HepG2 (cell line): ENCODE measurements around the gene VCL. TPM values are rescaled to one million over a fixed set of nuclear protein-coding genes. Genes with fewer than 3 reads are reported as not detected.

Experiments used
- ATAC-seq: fragments of 200-7000 bp; cut with Tn5 transposase; 3 replicates; pipeline ENCODE4 v1.9.1; 2020; ENCODE audit warnings: mild to moderate bottlenecking, moderate library complexity
- BruUV-seq: library from RNA; stranded (reverse); fragments of 400-500 nt; replicated peaks from 2 replicates; lab custom pipeline; 2021; lab: Mats Ljungman, UMichigan
- CTCF ChIA-PET: fragments of 300-600 bp; formaldehyde crosslinking; extraction: SDS; loops from one replicate; lab custom pipeline; 2021; ENCODE audit warnings: low total read pairs, inconsistent platforms, low intra/inter-chr PET ratio; lab: Yijun Ruan, JAX
- POLR2A ChIA-PET: fragments of 350-600 bp; sonication (Branson Sonifier 250); formaldehyde crosslinking; loops from one replicate; lab custom pipeline; 2020; ENCODE audit warnings: antibody characterized with exemption, inconsistent platforms; lab: Yijun Ruan, JAX
- DNase-seq: peaks from one replicate; pipeline ENCODE4 v3.0.0-alpha.2; 2015; ENCODE audit warnings: low spot score
- FAIRE-seq: peaks from 3 replicates; lab custom pipeline; 2011; peaks lifted over from hg19 to GRCh38; lab: Jason Lieb, UNC
- H2AFZ ChIP-seq: one replicate; pipeline ENCODE4 v1.6.1; 2011; ENCODE audit warnings: low read length, inconsistent platforms
- H3K27ac ChIP-seq: fragments of 300-600 bp; 3 replicates; pipeline ENCODE4 v1.8.0; 2011; ENCODE audit warnings: mixed run types, mild to moderate bottlenecking, mixed read lengths, low read length, inconsistent platforms; ENCODE audit not compliant: insufficient read depth; ENCODE audit errors: extremely low read length
- H3K27me3 ChIP-seq, 2 experiments: fragments of 200-600 bp in 1 of 2; 2 replicates in 1 of 2; 3 replicates in 1 of 2; pipeline versions ENCODE4 v1.6.0 to v1.8.0; 2011; ENCODE audit warnings: low read length in 2 of 2, mild to moderate bottlenecking in 2 of 2, moderate library complexity in 2 of 2, inconsistent platforms in 1 of 2; ENCODE audit not compliant: insufficient read depth in 2 of 2, control insufficient read depth in 1 of 2
- H3K36me3 ChIP-seq, 2 experiments: fragments of 200-600 bp in 1 of 2; replicated peaks in 1 of 2; 2 replicates in 1 of 2; 3 replicates in 1 of 2; pipeline versions ENCODE4 v1.5.1 to v1.8.0; 2011; ENCODE audit warnings: low read length in 2 of 2, inconsistent platforms in 1 of 2; ENCODE audit not compliant: insufficient read depth in 2 of 2, control insufficient read depth in 1 of 2
- H3K4me1 ChIP-seq: 2 replicates; pipeline ENCODE4 v1.5.1; 2012; ENCODE audit warnings: low read length, inconsistent platforms; ENCODE audit not compliant: insufficient read depth
- H3K4me2 ChIP-seq: 2 replicates; pipeline ENCODE4 v1.6.0; 2011; ENCODE audit warnings: low read depth, low read length, inconsistent platforms
- H3K4me3 ChIP-seq, 3 experiments: fragments of 200-600 bp in 1 of 3; sonication (generic), shearing (Covaris generic) in 1 of 3; replicated peaks in 1 of 3; 2 replicates each; pipeline ENCODE4 v1.5.1; 2011 to 2016; ENCODE audit warnings: low read length in 3 of 3, inconsistent platforms in 2 of 3, low read depth in 2 of 3, mild to moderate bottlenecking in 2 of 3, control low read depth in 1 of 3, mixed read lengths in 1 of 3; ENCODE audit not compliant: insufficient read depth in 1 of 3
- H3K79me2 ChIP-seq: one replicate; pipeline ENCODE4 v1.6.1; 2011; ENCODE audit warnings: low read length, inconsistent platforms; ENCODE audit not compliant: insufficient read depth
- H3K9ac ChIP-seq: 2 replicates; pipeline ENCODE4 v1.6.0; 2011; ENCODE audit warnings: mild to moderate bottlenecking, low read depth, low read length, inconsistent platforms; ENCODE audit not compliant: insufficient read depth
- H3K9me3 ChIP-seq: 2 replicates; pipeline ENCODE4 v1.5.1; 2012; ENCODE audit warnings: mild to moderate bottlenecking, low read length
- H4K20me1 ChIP-seq: 2 replicates; pipeline ENCODE4 v1.6.0; 2011; ENCODE audit warnings: inconsistent platforms, mild to moderate bottlenecking, low read length, moderate library complexity; ENCODE audit not compliant: insufficient read depth
- CENPBD1 ChIP-seq: sonication (generic); formaldehyde crosslinking; IDR thresholded peaks from 2 replicates; pipeline ENCODE4 v1.8.0; 2022; ENCODE audit warnings: missing genetic modification reagents, low read depth, mild to moderate bottlenecking, borderline replicate concordance
- ETS1 ChIP-seq: sonication (generic); formaldehyde crosslinking; IDR thresholded peaks from 2 replicates; pipeline ENCODE4 v1.4.0; 2020; ENCODE audit warnings: missing genetic modification reagents
- MLLT10 ChIP-seq: sonication (generic); formaldehyde crosslinking; IDR thresholded peaks from 2 replicates; pipeline ENCODE4 v1.4.0; 2020; ENCODE audit warnings: missing genetic modification reagents
- POLR2AphosphoS5 ChIP-seq: IDR thresholded peaks from 2 replicates; pipeline ENCODE4 v1.6.1; 2012; ENCODE audit warnings: low read depth, low read length
- SAFB2 ChIP-seq: sonication (generic); formaldehyde crosslinking; IDR thresholded peaks from 2 replicates; pipeline ENCODE4 v1.5.1; 2020; ENCODE audit warnings: missing genetic modification reagents, low read depth, mild to moderate bottlenecking, borderline replicate concordance
- SNAPC2 ChIP-seq: sonication (generic); formaldehyde crosslinking; IDR thresholded peaks from 2 replicates; pipeline ENCODE4 v1.8.1; 2022; ENCODE audit warnings: mild to moderate bottlenecking, missing genetic modification reagents
- SNAPC5 ChIP-seq: sonication (generic); formaldehyde crosslinking; IDR thresholded peaks from 2 replicates; pipeline ENCODE4 v1.8.1; 2023; ENCODE audit warnings: mild to moderate bottlenecking, missing genetic modification reagents, borderline replicate concordance
- ZNF274 ChIP-seq: sonication (generic); formaldehyde crosslinking; IDR thresholded peaks from 2 replicates; pipeline ENCODE4 v1.5.1; 2020; ENCODE audit warnings: mild to moderate bottlenecking, missing genetic modification reagents
- ZNF3 ChIP-seq: IDR thresholded peaks from 2 replicates; pipeline ENCODE4 v1.7.0; 2017; ENCODE audit warnings: inconsistent platforms
- ZNF432 ChIP-seq: sonication (generic); formaldehyde crosslinking; IDR thresholded peaks from 2 replicates; pipeline ENCODE4 v1.5.0; 2020; ENCODE audit warnings: missing genetic modification reagents, mild to moderate bottlenecking, borderline replicate concordance
- ZNF615 ChIP-seq: sonication (generic); formaldehyde crosslinking; IDR thresholded peaks from 2 replicates; pipeline ENCODE4 v1.5.0; 2020; ENCODE audit warnings: mild to moderate bottlenecking, missing genetic modification reagents, borderline replicate concordance
- WGBS: methylation state at CpG from one replicate; pipeline ENCODE4 v1.1.6; 2017; ENCODE audit warnings: low lambda C conversion rate; 5-methylcytosine and 5-hydroxymethylcytosine counted together
- in situ Hi-C: cut with HindIII; loops from 2 replicates; pipeline ENCODE4 v1.10.0; 2017; ENCODE audit warnings: low pct_unique_long_range_greater_than_20kb; ENCODE audit not compliant: extremely low pct_ligation_motif_present
- intact Hi-C: fragments of 100-400 bp; cut with micrococcal nuclease; formaldehyde crosslinking; loops from one replicate; pipeline ENCODE4 v1.10.0; 2022; ENCODE audit not compliant: unreplicated experiment
- polyA plus RNA-seq, 8 experiments: library from polyadenylated mRNA; depleted of rRNA in 3 of 8; stranded (reverse) in 7 of 8; unstranded in 1 of 8; fragments of >200 nt; fragmentation: Illumina TruSeq in 4 of 8; extraction: Trizol in 4 of 8; gene quantifications; 2 replicates each; pipeline versions ENCODE4 v1.2.1 to v1.2.3, GENCODE V29; 2011 to 2016; ENCODE audit warnings: low read depth in 4 of 8, missing spikeins in 1 of 8, mixed read lengths in 1 of 8; ENCODE audit not compliant: insufficient read depth in 1 of 8
- total RNA-seq, 5 experiments: library from RNA; depleted of rRNA; stranded (reverse); fragments of >200 nt; fragmentation: Illumina TruSeq; extraction: Trizol; gene quantifications; 2 replicates each; pipeline ENCODE4 v1.2.3, GENCODE V29; 2016; ENCODE audit warnings: low read depth in 1 of 5
- TF ChIP-seq, protein P1 (sequence below): sonication (generic); formaldehyde crosslinking; IDR thresholded peaks from 2 replicates; pipeline ENCODE4 v1.4.0; 2020; ENCODE audit warnings: mild to moderate bottlenecking, missing genetic modification reagents
- TF ChIP-seq, protein P2 (sequence below): sonication (generic); formaldehyde crosslinking; IDR thresholded peaks from 2 replicates; pipeline ENCODE4 v1.4.0; 2020; ENCODE audit warnings: missing genetic modification reagents
- TF ChIP-seq, protein P3 (sequence below): fragments of 450-650 bp; IDR thresholded peaks from 2 replicates; pipeline ENCODE4 v1.6.1; 2016
- TF ChIP-seq, protein P4 (sequence below): sonication (generic); formaldehyde crosslinking; IDR thresholded peaks from 2 replicates; pipeline ENCODE4 v1.4.0; 2020; ENCODE audit warnings: low read depth, mild to moderate bottlenecking, missing genetic modification reagents

The VCL gene
- total and polyA plus RNA-seq, 2 of the 13 experiments (the other 11 are each of a cell fraction or from before 2014, with no cell fraction given) = 17.3 to 26.9 TPM

DNA sequence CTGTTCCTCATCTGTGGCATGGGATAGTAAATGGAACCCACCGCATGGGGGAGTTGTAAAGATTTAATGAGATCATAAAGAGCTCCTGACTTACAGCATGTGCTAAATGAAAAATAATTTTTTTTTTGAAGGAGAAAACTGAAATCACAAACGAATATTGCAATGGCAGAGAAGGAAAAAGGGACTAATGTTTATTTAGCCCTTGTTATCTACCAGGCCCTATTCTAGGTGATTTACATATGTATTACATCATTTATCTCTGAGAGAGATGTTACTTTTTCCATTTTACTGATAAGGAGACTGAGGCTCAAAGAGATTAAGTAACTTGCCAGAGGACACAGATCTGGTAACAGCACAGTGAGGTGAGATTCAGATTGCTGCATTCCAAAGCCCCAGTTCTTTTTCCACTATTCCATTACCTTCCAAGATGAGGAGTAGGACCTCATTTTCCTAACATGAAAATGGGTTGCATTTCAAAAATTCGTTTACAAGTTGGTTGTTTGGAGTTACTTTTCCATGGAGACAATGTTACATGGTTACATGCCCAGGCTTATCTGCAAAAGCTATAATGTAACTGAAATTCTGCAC, 28.6 kb downstream of the VCL start (continued):
- TF ChIP-seq MLLT10 (CRISPR knock-in tag) = no peak
- no peak for TF ChIP-seq SNAPC5 (CRISPR knock-in tag)
- TF ChIP-seq, protein P1, sequence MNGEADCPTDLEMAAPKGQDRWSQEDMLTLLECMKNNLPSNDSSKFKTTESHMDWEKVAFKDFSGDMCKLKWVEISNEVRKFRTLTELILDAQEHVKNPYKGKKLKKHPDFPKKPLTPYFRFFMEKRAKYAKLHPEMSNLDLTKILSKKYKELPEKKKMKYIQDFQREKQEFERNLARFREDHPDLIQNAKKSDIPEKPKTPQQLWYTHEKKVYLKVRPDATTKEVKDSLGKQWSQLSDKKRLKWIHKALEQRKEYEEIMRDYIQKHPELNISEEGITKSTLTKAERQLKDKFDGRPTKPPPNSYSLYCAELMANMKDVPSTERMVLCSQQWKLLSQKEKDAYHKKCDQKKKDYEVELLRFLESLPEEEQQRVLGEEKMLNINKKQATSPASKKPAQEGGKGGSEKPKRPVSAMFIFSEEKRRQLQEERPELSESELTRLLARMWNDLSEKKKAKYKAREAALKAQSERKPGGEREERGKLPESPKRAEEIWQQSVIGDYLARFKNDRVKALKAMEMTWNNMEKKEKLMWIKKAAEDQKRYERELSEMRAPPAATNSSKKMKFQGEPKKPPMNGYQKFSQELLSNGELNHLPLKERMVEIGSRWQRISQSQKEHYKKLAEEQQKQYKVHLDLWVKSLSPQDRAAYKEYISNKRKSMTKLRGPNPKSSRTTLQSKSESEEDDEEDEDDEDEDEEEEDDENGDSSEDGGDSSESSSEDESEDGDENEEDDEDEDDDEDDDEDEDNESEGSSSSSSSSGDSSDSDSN = no peak
- TF ChIP-seq ETS1 (CRISPR knock-in tag) = no peak
- no peak for TF ChIP-seq SNAPC2 (CRISPR knock-in tag)

- Histone ChIP-seq H3K27ac (no peak overlapping the region), H2AFZ (no peak overlapping the region), H3K79me2 (no peaks in the 10 kb centered on the region), H4K20me1 (no peaks in the 10 kb centered on the region), H3K36me3 (no peaks in the 10 kb centered on the region; a peak in 1 of 5 replicates), H3K4me3 (no peak overlapping the region), H3K4me2 (no peak overlapping the region), H3K27me3 (no peaks in the 10 kb centered on the region), H3K9me3 (no peaks in the 10 kb centered on the region), H3K9ac (no peak overlapping the region), H3K4me1 (no peaks in the 10 kb centered on the region)
- POLR2A ChIA-PET = no interaction called here
- WGBS = 94% methylated on average over 2 of the region's 2 CpGs
- BruUV-seq = no TSS peak
- CTCF ChIA-PET = no interaction called here
- no peak for FAIRE-seq
- intact Hi-C loops (no loop called here), in situ Hi-C loops (no loop called here)
- no peak for ATAC-seq
- DNase-seq = no peak
- TF ChIP-seq, protein P2, sequence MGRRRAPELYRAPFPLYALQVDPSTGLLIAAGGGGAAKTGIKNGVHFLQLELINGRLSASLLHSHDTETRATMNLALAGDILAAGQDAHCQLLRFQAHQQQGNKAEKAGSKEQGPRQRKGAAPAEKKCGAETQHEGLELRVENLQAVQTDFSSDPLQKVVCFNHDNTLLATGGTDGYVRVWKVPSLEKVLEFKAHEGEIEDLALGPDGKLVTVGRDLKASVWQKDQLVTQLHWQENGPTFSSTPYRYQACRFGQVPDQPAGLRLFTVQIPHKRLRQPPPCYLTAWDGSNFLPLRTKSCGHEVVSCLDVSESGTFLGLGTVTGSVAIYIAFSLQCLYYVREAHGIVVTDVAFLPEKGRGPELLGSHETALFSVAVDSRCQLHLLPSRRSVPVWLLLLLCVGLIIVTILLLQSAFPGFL (CRISPR knock-in tag) = no peak
- TF ChIP-seq ZNF615 = no peak
- no peak for TF ChIP-seq ZNF432 (CRISPR knock-in tag)
- no peak for TF ChIP-seq ZNF3 (CRISPR knock-in tag)
- no peak for TF ChIP-seq POLR2AphosphoS5
- TF ChIP-seq CENPBD1 = no peak
- no peak for TF ChIP-seq ZNF274
- TF ChIP-seq SAFB2 (CRISPR knock-in tag) = no peak
- TF ChIP-seq, protein P3, sequence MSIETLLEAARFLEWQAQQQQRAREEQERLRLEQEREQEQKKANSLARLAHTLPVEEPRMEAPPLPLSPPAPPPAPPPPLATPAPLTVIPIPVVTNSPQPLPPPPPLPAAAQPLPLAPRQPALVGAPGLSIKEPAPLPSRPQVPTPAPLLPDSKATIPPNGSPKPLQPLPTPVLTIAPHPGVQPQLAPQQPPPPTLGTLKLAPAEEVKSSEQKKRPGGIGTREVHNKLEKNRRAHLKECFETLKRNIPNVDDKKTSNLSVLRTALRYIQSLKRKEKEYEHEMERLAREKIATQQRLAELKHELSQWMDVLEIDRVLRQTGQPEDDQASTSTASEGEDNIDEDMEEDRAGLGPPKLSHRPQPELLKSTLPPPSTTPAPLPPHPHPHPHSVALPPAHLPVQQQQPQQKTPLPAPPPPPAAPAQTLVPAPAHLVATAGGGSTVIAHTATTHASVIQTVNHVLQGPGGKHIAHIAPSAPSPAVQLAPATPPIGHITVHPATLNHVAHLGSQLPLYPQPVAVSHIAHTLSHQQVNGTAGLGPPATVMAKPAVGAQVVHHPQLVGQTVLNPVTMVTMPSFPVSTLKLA = no peak
- TF ChIP-seq, protein P4, sequence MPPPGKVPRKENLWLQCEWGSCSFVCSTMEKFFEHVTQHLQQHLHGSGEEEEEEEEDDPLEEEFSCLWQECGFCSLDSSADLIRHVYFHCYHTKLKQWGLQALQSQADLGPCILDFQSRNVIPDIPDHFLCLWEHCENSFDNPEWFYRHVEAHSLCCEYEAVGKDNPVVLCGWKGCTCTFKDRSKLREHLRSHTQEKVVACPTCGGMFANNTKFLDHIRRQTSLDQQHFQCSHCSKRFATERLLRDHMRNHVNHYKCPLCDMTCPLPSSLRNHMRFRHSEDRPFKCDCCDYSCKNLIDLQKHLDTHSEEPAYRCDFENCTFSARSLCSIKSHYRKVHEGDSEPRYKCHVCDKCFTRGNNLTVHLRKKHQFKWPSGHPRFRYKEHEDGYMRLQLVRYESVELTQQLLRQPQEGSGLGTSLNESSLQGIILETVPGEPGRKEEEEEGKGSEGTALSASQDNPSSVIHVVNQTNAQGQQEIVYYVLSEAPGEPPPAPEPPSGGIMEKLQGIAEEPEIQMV (CRISPR knock-in tag) = no peak
Measured at GRCh38 chr10:74027702-74028101, 29.8 kb downstream of the VCL start.
